T-helper 17 cell (primary cell): Measurements from ENCODE around the gene SETX. TPM values are rescaled to one million over a fixed set of nuclear protein-coding genes. Genes with fewer than 3 reads are reported as not detected.

Source experiments
- ATAC-seq: fragments of 150-1000 bp; cut with Tn5 transposase; 2 replicates; pipeline ENCODE4 v1.10.0; 2021; ENCODE audit warnings: mild to moderate bottlenecking, moderate library complexity
- DNase-seq, 3 donors: peaks; one replicate each; pipeline versions ENCODE4 v3.0.0 to v3.0.0-alpha.2; 2020 to 2021
- H3K9me3 ChIP-seq: one replicate; pipeline ENCODE4 v1.7.0; 2013; ENCODE audit warnings: low read length, mild to moderate bottlenecking; ENCODE audit not compliant: control insufficient read depth, poor library complexity, severe bottlenecking
- H3K27ac Mint-ChIP-seq: one replicate; pipeline ENCODE4 v1.8.0; 2022; ENCODE audit warnings: mild to moderate bottlenecking, moderate library complexity, mixed read lengths
- H3K27me3 Mint-ChIP-seq: one replicate; pipeline ENCODE4 v1.8.0; 2022; ENCODE audit warnings: mixed read lengths
- H3K36me3 Mint-ChIP-seq: one replicate; pipeline ENCODE4 v1.8.0; 2022; ENCODE audit warnings: low read depth, mixed read lengths
- H3K4me1 Mint-ChIP-seq: one replicate; pipeline ENCODE4 v1.8.0; 2022; ENCODE audit warnings: mild to moderate bottlenecking, mixed read lengths
- H3K4me3 Mint-ChIP-seq: one replicate; pipeline ENCODE4 v1.8.0; 2022; ENCODE audit warnings: mild to moderate bottlenecking, moderate library complexity, mixed read lengths
- total RNA-seq, 4 donors: library from RNA in 2 of 4; stranded (reverse) in 2 of 4; gene quantifications; one replicate each; pipeline ENCODE4 v1.2.3 and lab custom pipeline; 2022 to 2026

Gene SETX
- total RNA-seq, 2 donors from 2014 or later = 56.4 to 58.3 TPM

DNA sequence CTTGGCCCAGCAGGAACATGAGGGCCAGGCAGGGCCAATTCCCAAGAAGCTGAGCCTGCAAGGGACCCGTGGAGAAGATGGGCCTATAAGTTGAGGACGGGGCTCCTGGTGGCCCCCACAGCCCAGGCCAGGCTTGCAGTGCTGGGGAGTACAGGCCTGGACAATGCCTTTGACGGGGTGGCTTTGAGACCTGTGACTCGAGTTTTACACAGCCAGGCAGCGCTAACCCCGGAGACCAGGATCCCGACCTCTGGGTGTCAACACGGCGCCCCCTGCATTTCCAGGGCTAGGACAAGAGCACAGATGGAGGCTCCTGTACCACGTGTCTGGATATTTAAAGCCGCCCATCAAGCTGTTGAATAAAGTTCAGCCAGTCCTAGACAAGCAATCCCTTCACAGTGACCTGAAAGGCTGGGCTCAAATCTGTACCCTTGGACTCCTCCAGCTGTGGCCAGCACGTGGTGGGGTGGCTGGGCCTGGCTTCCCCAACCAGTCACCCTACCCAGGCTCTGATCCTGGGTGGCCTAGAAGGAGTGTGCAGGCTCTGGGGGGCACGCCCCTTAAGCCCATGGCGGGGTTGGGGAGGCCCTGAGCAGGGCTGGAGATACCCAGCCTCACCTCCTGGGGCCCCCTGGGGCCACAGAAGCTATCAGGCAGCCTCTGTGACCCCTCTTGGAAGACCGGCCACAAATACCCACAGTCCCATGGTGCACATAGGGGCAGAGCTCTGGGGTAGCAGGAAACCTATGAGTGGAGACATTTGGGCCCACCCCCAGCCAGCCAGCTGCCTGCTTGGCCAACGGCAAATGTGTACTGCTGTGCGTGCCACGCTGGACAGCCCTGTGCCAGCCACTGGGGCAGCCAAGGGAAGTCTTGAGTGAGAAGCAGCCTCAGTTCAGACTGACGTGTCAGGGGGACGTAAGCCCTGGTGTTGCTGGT, 104.2 kb downstream of the SETX start:
- Mint-ChIP-seq H3K27ac (no peak overlapping the region), H3K4me1 (peaks cover 2% of the 10 kb centered on the region), H3K27me3 (peaks cover 12% of the 10 kb centered on the region), H3K4me3 (no peak overlapping the region), H3K36me3 (no peaks in the 10 kb centered on the region)
- DNase-seq (no peak), ATAC-seq (no peak)
- no peaks in the 10 kb centered on the region for H3K9me3 ChIP-seq

DNA sequence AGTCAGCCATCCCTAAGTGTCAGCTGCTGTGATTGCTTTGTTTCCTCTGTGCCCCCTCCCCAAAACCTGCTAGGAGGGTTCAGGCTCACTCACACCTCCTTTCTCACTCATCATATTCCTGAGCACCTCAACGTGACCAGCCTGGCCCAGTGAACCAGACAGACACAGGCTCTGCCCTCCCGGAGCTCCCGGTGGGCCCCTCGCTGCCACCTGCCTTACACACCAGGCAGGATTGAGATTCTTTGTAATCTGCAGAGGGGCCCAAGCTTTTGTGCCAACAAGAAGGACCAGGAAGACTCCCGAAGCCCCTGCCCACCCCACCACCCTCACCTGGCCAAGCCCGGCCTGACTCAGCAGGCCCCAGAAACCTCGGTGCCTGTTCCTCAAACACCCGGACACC, 105.1 kb downstream of the SETX start:
- DNase-seq = no peak
- H3K4me3 Mint-ChIP-seq = no peak overlapping the region
- H3K9me3 ChIP-seq = no peaks in the 10 kb centered on the region
- ATAC-seq = no peak
- peaks cover 2% of the 10 kb centered on the region for H3K4me1 Mint-ChIP-seq
- no peak overlapping the region for H3K27ac Mint-ChIP-seq
- no peaks in the 10 kb centered on the region for H3K36me3 Mint-ChIP-seq
- peaks cover 12% of the 10 kb centered on the region for H3K27me3 Mint-ChIP-seq

DNA sequence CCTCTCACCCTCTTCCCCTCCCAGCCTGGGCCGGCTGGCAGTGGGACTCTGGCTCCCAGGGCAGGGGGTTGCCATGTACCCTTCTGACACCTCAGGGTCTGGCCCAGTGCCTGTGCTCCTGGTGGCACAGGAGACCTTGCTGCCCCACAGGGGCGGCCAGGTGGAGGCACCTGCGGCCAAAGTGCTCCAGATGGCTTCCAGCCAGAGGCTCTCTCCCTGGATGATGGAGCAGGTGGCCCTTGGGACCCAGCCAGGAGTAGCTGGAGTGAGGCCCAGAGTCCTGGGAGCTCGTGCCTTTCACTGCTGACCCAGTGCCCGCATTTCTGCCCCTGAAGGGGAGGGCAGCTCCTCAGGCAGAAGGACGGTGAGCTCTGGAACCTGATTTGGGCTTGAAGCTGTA, 105.7 kb downstream of the SETX start:
- ATAC-seq (no peak), DNase-seq (no peak)
- Mint-ChIP-seq H3K27me3 (peaks cover 12% of the 10 kb centered on the region), H3K4me3 (no peak overlapping the region), H3K36me3 (no peaks in the 10 kb centered on the region), H3K27ac (no peak overlapping the region), H3K4me1 (peaks cover 2% of the 10 kb centered on the region)
- no peaks in the 10 kb centered on the region for H3K9me3 ChIP-seq

DNA sequence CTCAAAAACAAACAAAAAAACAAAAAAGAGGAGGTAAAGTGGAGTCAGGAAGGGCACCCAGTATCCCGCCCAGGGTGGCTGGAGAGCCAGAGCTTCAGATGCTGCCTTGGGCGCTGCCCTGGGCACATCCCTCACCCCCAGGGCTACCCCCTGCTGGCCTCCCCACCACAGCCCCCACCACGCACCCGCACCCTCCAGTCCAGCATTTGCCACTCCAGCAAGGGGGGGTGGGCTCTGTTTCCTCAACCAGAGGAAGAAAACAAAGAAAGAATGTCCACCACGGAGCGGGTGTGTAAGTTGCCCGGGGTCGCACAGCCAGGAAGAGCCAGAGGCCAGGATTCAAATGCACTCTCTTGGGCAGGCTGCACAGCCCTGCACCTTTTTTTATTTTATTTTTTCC, 106.8 kb downstream of the SETX start:
- no peaks in the 10 kb centered on the region for H3K9me3 ChIP-seq
- H3K4me1 Mint-ChIP-seq = peaks cover 4% of the 10 kb centered on the region
- DNase-seq (no peak), ATAC-seq (no peak)
- H3K27ac Mint-ChIP-seq = no peak overlapping the region
- no peak overlapping the region for H3K4me3 Mint-ChIP-seq
- H3K27me3 Mint-ChIP-seq = peaks cover 12% of the 10 kb centered on the region
- no peaks in the 10 kb centered on the region for H3K36me3 Mint-ChIP-seq

DNA sequence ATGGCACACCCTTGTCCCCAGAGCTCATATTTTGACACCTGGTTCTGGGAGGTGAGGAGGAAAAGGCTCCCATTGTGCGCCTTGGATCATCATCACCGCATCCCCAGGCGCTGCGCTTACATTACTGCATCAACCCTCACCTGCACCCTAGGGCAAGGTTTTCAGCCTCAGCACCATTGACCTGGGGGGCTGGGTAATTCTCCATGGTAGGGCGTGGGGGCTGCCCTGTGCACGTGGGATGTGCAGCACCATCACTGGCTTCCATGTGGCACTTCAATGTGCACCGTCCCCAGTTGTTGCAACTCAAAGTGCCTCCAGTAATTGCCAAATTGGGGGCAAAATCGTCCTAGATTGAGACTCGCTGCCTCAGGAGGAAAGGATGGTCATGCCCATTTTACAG, 109.3 kb downstream of the SETX start:
- no peak overlapping the region for H3K27ac Mint-ChIP-seq
- H3K27me3 Mint-ChIP-seq = peaks cover 12% of the 10 kb centered on the region
- H3K9me3 ChIP-seq = no peaks in the 10 kb centered on the region
- DNase-seq = no peak
- ATAC-seq = no peak
- peaks cover 10% of the 10 kb centered on the region for H3K4me1 Mint-ChIP-seq
- H3K36me3 Mint-ChIP-seq = peaks cover 2% of the 10 kb centered on the region
- H3K4me3 Mint-ChIP-seq = no peak overlapping the region

DNA sequence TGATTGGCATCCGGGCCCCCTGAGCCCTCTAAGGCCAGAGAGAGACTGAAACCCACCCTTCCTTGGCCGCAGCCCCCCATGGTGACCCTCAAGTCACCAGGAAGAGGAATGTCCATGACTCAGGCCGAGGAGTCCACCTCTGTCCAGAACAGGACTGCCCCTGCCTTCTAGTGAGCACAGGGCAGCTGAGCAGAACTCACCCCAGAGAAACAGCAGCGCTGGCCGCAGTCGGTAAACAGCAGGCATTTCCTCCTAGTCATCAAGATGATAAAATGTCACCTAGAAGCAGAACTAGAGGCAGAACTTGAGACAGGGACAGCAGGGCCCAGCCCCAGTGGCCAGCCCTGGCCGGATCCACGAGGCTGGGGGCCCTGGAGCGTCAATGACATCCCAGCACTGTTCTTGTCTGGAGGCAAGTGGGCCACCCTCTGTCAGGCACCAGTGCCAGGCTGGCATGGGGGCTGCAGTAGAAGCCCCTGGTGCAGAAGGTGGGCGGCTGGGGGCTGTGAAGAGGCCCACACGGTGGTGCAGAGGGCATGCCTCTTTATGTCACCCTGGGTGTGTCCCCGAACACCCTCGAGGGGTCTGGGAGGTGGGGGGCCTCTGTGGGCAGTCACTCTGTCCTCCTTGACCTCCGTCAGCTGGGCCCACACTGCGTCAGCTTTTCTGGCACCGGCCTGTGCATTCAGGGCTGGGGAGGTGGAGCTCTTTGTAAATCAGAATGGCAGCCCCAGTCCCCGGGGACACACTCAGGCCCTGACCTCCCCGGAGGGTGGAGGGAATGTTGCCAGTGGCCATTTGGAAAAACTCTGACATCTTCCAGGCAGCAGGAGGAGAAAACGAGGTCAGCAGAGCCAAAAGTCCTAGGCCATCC, 110.0 kb downstream of the SETX start:
- H3K4me3 Mint-ChIP-seq = no peak overlapping the region
- H3K9me3 ChIP-seq = no peaks in the 10 kb centered on the region
- peaks cover 2% of the 10 kb centered on the region for H3K36me3 Mint-ChIP-seq
- no peak overlapping the region for H3K27ac Mint-ChIP-seq
- peaks cover 12% of the 10 kb centered on the region for H3K27me3 Mint-ChIP-seq
- peaks cover 10% of the 10 kb centered on the region for H3K4me1 Mint-ChIP-seq
- DNase-seq (no peak), ATAC-seq (no peak)

DNA sequence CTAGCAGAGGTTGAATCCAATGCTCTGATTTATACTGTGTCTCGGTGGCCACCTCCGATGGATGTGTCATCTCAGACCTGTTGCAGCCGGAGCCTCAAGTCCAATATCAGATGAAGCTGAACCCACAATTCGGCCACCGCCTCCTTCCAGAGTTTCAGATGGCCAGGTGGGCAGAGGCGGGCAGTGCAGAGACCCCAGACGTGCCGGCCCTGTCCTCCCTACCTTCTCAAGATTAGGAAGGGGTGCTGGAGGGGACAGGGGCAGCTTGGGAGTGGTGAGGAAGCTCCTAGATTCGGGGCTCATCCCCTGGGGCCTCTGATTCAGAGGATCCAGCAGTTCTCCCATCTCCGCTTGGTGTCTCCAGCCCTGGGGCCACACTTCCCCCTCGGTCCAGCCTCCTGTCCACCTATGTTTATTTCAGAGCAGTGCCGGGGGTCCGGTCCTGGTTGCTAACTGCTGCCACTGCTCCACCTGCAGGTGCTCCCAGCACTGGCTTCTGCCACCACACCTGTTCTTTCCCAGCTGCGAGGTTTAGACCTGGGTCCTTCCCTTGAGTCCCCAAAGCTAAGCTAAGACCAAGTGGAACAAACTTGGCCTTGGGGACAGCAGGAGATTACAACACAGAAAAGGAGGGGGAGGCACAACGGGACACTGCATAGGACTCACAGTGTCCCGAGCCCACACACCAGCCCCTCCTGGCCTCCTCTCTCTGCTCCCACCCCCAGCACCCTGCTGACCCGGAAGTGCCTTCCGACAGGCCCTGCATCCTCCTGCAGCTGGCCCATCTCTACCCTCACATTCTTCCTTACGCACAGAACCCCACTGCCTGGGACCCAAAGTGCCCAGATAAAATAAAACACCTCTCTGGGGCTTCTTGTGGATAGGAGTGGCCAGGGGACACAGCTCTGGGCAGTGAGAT, 111.4 kb downstream of the SETX start:
- no peak overlapping the region for H3K27ac Mint-ChIP-seq
- no peak for ATAC-seq
- DNase-seq = no peak
- peak overlapping the region; percentile 93 for H3K4me3 Mint-ChIP-seq
- peaks cover 10% of the 10 kb centered on the region for H3K4me1 Mint-ChIP-seq
- H3K9me3 ChIP-seq = no peaks in the 10 kb centered on the region
- peaks cover 12% of the 10 kb centered on the region for H3K27me3 Mint-ChIP-seq
- H3K36me3 Mint-ChIP-seq = peaks cover 2% of the 10 kb centered on the region

DNA sequence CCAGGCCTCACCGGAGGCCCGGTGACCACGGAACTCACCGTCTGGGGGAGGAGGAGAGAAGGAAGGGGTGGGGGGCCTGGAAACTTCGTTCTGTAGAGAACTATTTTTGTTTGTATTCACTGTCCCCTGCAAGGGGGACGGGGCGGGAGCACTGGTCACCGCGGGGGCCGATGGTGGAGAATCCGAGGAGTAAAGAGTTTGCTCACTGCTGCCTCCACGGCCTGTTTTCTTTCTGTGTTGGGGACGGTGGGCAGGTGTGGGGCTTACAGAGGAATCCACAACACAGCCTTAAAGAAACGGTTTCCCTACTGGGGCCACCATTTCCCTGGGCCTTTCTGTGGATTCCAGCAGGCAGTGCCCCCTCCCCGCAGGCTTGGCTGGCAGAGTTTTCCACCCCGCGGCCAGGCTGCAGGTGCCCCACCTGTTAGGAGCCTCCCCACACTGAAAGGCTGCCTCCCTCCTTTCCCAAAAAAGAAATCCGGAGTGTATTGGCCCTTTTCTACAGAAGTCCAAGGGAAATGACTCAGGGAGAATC, 112.1 kb downstream of the SETX start:
- peaks cover 10% of the 10 kb centered on the region for H3K4me1 Mint-ChIP-seq
- peak overlapping the region; percentile 93 for H3K4me3 Mint-ChIP-seq
- H3K27me3 Mint-ChIP-seq = peaks cover 11% of the 10 kb centered on the region
- ATAC-seq = no peak
- peak overlapping the region; percentile 89 for H3K27ac Mint-ChIP-seq
- H3K9me3 ChIP-seq = no peaks in the 10 kb centered on the region
- no peak for DNase-seq
- peaks cover 2% of the 10 kb centered on the region for H3K36me3 Mint-ChIP-seq

DNA sequence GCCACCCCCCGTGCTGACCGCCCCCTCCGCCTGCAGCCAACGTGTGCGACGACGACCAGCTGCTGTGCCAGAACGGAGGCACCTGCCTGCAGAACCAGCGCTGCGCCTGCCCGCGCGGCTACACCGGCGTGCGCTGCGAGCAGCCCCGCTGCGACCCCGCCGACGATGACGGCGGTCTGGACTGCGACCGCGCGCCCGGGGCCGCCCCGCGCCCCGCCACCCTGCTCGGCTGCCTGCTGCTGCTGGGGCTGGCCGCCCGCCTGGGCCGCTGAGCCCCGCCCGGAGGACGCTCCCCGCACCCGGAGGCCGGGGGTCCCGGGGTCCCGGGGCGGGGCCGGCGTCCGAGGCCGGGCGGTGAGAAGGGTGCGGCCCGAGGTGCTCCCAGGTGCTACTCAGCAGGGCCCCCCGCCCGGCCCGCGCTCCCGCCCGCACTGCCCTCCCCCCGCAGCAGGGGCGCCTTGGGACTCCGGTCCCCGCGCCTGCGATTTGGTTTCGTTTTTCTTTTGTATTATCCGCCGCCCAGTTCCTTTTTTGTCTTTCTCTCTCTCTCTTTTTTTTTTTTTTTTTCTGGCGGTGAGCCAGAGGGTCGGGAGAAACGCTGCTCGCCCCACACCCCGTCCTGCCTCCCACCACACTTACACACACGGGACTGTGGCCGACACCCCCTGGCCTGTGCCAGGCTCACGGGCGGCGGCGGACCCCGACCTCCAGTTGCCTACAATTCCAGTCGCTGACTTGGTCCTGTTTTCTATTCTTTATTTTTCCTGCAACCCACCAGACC, 112.8 kb downstream of the SETX start:
- ATAC-seq (no peak), DNase-seq (peak in 2 of 3 donors; percentile 52 to 56)
- no peaks in the 10 kb centered on the region for H3K9me3 ChIP-seq
- Mint-ChIP-seq H3K36me3 (peaks cover 2% of the 10 kb centered on the region), H3K27ac (peak overlapping the region; percentile 89), H3K4me3 (peak overlapping the region; percentile 97), H3K4me1 (peaks cover 10% of the 10 kb centered on the region), H3K27me3 (peaks cover 7% of the 10 kb centered on the region)

DNA sequence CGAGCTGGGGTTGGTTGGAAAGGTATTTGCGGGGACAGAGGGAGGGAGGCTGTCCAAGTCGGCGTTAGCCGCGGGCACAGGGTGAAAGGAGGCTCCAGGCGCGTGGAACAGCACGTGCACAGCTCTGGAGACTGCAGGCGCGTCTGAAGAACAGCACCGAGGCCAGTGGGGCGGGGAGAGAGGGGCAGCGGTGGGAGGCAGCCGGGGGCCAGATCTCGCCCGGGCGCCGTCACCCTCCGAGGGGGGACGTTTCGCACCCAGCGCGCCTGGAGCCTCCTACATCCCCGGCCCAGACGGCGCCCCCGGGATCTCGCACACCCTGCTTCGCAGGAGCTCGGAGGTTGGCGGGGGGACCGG, 113.3 kb downstream of the SETX start:
- Mint-ChIP-seq H3K4me3 (peak overlapping the region; percentile 97), H3K36me3 (peaks cover 2% of the 10 kb centered on the region), H3K27me3 (peaks cover 5% of the 10 kb centered on the region), H3K4me1 (peaks cover 13% of the 10 kb centered on the region), H3K27ac (peak overlapping the region; percentile 89)
- H3K9me3 ChIP-seq = no peaks in the 10 kb centered on the region
- no peak for DNase-seq
- ATAC-seq = no peak

DNA sequence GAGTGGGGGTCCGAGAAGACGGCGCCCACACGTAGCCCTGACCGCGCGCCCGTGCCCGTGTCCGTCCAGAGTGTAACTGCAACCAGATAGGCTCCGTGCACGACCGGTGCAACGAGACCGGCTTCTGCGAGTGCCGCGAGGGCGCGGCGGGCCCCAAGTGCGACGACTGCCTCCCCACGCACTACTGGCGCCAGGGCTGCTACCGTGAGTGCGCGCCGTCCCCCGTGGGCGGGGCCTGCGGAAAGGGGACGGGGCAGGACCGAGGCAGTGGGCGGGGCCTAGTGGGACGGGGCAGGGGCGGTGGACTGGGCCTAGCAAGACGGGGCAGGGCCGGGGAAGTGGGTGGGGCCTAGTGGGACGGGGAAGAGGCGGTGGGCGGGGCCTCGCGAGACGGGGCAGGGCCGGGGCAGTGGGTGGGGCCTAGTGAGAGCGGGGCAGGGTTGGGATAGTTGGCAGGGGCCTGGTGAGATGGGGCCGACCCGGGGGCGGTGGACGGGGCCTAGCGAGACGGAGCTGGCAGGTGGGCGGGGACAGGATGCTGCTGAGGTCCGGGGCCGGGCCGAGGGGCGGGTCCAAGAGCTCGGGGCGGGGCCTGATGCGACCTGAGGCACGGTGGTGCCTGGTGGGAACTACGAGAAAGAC, 113.8 kb downstream of the SETX start:
- peak overlapping the region; percentile 97 for H3K4me3 Mint-ChIP-seq
- H3K4me1 Mint-ChIP-seq = peaks cover 15% of the 10 kb centered on the region
- peak; percentile 99 to 100 (median 100) for DNase-seq
- peak; percentile 93 for ATAC-seq
- peak overlapping the region; percentile 89 for H3K27ac Mint-ChIP-seq
- H3K9me3 ChIP-seq = no peaks in the 10 kb centered on the region
- H3K27me3 Mint-ChIP-seq = peaks cover 5% of the 10 kb centered on the region
- peaks cover 2% of the 10 kb centered on the region for H3K36me3 Mint-ChIP-seq
